COLO668 (cell line): ENCODE data around the gene YTHDF1.

Source experiments
- DNase-seq: peaks from one replicate; lab custom pipeline; 2025; ENCODE audit not compliant: unreplicated experiment; lab: John Stamatoyannopoulos, UW

YTHDF1 gene

DNA sequence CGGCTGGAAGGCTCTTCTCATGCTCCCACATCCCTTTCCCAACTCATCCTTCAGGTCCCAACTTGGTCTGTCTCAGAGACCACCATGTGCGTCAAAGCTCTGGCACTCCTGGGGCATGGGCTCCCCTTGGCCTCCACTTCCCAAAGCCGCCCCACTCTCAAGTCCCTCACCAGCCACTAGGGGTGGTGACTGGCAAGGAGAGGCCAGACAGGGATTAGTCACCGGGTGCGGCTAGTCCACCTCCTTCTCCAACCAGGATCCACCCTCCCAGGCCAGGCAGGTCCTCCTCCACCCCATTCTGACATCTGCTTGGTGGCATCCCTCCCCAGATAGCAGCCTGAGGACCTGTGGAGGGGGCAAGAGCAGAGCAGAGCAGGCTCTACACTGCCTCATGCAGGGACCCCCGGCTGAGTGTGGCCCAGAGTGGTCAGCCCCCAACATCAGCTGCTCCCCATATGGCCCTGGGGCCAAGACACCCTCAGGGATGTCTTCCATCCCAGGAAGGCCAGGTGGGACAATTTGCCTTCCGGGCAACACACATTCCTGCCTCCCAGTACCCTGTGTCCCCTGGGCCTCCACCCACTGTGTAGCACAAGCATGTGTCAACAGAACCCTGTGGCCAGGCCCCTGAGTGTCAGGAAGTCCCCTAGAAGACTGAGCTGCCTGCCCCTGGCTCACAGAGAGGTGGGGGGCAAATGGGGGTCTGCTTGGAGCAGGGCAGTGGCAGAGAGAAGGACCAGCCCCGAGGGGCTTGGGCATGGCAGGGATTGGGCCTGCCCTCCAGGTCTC is 29.2 kb downstream of the YTHDF1 start:
- peak; percentile 7 for DNase-seq

GRCh38 chr20:63186084-63186483 is 29.8 kb downstream of the YTHDF1 start:
- DNase-seq = no peak

DNA sequence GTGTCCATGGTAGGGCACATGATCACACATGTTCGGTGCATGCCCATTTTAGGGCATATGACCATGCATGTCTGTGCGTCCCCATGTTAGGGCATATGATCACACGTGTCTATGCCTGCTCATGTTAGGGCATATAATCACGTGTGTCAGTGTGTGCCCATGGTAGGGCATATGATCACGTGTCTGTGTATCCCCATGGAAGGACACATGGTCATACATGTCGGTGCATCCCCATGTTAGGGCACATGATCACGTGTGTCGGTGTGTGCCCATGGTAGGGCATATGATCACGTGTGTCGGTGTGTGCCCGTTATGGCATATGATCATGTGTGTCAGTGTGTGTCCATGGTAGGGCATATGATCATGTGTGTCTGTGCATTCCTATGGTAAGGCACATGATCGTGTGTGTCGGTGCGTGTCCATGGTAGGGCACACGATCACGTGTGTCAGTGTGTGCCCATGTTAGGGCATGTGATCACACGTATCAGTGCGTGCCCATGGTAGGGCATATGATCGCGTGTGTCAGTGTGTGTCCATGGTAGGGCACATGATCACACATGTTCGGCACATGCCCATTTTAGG is 30.6 kb downstream of the YTHDF1 start:
- DNase-seq = no peak

- DNase-seq = peak; percentile 55
Observed at GRCh38 chr20:63183422-63184146, 32.3 kb downstream of the YTHDF1 start.

DNA sequence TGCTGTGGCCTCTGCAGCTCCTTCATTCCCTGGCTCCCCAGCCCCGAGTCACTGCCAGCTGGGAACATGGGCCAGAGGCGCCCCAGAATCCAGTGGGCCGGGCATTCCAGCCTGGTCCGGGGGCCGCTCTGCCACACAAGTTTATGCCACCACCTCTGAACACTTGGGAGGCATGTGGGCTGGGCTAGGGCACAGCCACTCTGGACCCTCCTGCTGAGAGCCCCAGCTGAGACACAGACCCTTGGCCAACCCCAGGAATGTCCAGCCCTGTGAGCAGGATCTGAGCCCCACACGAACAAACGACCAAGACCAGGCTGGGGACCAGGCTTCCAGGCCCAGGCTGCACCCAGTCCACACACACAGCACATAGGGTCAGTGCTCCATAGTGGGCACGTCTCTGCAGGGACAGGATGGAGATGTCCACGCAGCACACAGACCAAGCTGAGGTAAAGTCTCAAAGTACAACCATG is 33.0 kb downstream of the YTHDF1 start:
- DNase-seq = no peak

DNA sequence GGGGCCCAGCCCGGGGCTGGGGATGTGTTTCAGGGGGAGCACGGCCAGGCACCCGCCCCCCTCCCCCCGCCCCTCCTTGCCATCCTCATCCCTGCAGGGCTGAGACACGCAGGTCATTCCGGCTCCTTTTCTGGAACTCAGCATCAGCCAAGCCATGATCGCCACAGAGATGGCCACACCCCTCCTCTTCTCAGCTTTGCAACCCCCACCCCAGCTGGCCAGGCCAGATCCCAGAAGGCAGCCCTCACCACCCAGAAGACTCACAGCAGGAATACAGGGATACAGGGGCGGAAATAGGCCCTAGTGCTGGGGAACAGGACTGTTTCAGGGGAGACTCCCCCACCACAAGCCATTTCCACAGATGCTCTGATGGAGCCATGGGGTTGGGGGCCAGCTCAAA is 33.5 kb downstream of the YTHDF1 start:
- no peak for DNase-seq

DNA sequence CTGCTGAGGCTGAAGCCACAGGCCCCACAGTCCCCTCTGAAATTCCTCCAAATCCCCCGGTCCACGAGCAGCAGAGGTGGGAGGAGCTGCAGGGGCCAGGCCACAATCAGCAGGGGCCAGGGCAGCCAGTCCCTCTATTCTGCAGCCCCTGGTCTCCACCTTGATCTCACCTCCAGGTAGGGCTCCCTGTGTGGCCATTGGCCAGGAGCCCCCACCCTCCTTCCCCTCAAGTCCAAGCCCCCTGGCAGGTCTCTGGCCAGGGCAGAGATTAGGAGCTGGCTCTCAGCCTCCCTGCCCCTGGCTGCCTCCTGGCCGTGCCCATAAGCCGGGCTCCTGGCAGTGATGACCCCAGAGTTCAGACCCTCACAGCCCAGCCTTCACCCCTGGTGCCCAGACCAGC is 34.7 kb downstream of the YTHDF1 start:
- no peak for DNase-seq

DNA sequence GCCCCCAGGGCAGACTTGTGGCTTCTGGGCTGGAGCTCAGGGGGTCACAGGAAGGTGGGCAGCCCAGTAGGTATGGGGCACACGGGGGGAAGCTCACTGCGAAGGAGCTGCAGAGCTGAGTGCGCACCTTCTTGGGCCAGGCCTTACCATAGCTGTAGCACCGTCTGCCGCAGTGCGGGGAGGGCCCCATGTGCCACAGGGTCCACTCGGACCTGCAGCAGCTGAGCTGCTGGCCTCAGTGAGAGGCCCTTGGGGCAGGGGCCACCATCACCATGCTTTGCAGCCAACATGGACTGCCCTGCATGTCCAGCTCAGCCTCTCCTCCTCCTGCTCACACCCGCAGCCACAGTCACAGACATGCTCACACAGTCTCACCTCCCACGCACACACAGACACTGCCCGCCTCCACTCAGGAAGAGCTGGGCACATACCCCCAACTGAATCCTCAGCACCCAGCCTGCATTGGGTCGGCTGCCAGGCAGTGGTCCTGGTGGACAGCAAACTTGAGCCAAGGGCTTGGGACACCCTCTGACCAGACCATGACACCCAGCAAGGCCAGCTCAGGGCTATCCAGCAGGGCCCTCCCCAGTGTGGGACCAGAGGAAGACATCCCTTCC is 35.3 kb downstream of the YTHDF1 start:
- DNase-seq = no peak

DNA sequence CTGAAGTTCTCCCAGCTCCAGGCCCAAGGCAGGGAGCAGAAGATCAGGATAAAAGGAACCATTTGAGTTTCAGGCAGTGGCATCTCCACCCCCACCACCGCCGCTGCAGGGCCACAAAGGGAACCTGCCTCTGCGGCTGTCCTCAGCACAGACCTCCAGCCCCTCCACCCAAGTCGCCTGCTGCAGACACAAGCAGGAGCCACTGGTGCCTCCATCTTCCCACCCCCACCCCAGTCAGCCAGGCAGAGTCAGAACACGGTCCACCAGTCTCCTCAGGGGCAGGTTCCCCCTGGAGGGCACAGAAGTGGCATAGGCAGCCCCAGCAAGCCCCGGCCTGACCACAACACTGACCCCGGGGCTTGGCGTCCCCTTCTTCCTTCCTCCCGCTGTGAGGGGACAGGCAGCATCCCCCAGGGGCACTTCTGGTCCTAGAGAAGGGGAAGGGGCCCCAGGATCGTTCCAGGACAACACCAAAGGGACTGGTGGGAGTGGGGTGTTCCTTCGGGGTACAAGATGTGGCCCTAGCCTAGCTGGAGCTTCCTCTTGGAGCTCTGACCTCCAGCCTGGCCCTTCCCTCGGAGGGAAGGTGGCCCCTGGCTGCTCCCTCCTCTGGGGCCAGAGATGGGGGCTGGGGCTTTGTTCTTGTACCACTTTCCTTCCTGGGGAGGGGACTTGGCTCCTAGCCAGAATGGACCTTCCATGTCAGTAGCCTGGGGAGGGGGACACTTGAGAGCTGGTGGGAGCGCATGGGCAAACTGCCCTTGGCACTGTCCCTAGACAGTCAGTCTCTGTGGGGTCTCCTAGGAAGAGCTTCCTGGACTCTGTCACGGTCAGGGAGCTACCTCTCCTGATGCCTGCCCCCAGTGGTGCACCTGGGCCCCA is 36.0 kb downstream of the YTHDF1 start:
- no peak for DNase-seq

DNA sequence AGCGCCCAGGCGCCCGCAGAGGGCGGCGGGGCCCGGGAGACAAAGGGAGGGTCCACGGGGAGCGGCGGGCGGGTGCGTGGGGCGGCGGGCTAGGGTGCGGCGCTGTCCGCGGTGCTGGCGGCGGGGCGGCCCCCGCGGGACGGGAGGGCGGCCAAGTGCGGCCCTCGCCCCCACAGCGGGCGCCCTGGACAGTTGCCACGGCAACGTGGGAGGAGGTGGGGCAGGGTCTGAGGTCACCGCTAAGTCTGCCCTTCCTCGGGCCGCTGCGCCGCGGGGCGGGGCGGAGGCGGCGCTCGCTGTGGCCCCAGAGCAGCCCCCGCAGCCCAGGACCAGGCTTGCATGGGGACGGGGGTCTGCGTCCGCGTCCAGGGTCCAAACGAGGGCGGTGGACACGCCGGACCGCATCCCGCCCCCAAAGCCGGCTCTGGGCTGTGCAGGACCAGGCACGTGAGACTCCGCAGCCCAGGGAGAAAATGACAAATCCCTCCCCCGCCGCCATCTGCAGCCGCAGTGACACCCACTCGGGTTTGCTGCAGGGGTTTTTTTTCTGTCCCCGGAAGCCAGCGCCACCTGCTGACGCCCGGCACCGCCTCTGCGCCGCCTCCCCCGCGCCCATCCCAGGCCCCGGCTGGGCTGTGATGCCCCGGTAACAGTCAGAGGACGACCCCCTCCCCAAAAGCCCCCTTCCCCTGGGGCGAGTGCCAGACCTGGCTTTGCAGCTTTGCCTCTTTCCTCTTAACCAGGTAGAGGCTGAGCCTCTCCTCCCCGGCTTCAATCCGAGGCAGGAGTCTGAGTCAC is 36.8 kb downstream of the YTHDF1 start:
- peak; percentile 57 for DNase-seq

DNA sequence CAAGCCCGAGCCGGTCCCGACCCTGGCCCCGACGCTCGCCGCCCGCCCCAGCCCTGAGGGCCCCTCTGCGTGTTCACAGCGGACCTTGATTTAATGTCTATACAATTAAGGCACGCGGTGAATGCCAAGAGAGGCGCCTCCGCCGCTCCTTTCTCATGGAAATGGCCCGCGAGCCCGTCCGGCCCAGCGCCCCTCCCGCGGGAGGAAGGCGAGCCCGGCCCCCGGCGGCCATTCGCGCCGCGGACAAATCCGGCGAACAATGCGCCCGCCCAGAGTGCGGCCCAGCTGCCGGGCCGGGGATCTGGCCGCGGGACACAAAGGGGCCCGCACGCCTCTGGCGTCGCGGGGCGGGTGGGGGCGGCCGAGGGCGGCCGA is 37.5 kb downstream of the YTHDF1 start:
- peak; percentile 12 for DNase-seq

DNA sequence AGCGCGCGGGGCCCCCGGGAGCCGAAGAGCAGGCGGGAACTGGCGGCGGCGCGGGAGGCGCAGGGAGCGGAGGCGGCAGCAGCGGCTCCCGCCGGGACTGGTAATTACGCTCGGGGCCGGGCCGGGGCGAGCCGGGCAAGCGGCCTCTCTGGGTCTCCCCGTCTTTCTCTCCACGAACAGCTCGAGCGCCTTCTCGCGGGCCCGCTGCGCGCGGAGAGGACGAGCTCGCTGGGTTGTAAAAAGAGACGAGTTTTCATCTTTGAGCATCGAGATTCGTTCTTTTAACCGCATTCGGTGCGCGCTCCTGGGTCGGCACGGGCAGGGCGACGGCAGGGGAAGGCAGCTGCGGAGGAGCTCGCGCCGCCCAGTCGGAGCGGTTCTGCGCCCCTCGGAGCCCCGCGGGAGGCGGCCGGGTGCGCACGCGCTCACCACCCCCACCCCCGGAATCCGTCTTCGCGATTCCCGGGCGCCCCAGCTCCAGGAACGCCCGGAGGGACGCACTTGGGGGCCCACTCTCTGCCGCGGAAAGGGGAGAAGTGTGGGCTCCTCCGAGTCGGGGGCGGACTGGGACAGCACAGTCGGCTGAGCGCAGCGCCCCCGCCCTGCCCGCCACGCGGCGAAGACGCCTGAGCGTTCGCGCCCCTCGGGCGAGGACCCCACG is 38.0 kb downstream of the YTHDF1 start:
- peak; percentile 15 for DNase-seq

- DNase-seq = peak; percentile 21
Observed at GRCh38 chr20:63177134-63177784, 38.7 kb downstream of the YTHDF1 start.

- peak; percentile 17 for DNase-seq
Observed at GRCh38 chr20:63176427-63177133, 39.4 kb downstream of the YTHDF1 start.

- no peak for DNase-seq
Observed at GRCh38 chr20:63176034-63176426, 39.9 kb downstream of the YTHDF1 start.

DNA sequence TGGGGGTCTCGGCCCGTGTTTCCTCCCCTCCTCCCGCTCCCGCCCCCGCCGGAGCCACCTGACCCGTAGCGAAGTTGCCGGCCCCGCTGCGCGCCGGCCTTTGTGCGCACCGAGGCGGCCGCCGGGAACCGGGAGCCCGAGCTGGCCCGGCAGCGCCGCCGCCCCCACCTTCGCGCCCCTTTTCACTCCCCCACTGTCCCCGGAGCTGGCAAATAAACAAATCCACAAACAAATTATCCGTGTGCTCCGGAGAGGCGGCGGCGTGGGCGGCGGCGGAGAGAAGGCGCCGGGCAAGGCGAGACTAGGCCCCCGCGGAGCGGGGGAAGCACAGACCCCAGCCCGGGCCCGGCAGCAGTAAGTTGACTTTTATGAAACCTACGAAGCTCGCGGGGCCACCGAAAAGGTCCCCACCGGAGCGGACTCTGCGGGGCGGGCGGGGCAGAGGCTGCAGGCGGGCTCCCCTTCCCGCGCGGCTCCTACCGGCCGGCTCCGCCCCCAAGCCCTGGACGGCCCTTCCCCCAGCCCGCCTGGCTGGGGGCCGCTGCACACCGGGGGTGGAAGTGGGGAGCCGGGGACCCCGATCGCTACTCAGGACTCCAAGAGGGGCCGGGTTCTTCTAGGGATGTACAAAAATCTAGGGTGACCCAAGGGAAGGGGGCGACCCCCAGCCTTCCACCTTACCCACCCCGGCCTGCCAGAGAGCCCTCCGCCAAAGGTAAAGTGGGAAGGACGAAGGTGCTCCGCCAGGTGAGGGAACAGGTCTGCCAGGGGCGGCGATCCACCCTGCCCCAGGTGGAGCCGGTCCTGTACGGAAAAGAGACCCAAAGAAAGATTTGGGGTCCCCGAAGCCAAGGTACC is 40.7 kb downstream of the YTHDF1 start:
- DNase-seq = no peak

- no peak for DNase-seq
Observed at GRCh38 chr20:63174309-63175037, 41.5 kb downstream of the YTHDF1 start.
